HG03575 (cell line): ENCODE results near the gene THADA.
"Not testable (repeated sequence)": the region's sequence is repeated elsewhere in the genome, so short reads cannot be mapped to it uniquely, and the experiment has no call there.

ENCODE experiments used
- ATAC-seq: cut with Tn5 transposase; IDR thresholded peaks from one replicate; pipeline ENCODE4 v1.9.1; 2021; ENCODE audit not compliant: unreplicated experiment, insufficient number of reproducible peaks, low FRiP score; ENCODE audit errors: extremely low read depth

THADA gene

GRCh38 chr2:43305012-43305411, 290.8 kb downstream of the THADA start:
- no peak for ATAC-seq

- no peak for ATAC-seq
Observed at GRCh38 chr2:43303889-43304288, 291.9 kb downstream of the THADA start.

- ATAC-seq = no peak
Observed at GRCh38 chr2:43302961-43303494, 292.8 kb downstream of the THADA start.

GRCh38 chr2:43302182-43302960, 293.5 kb downstream of the THADA start:
- ATAC-seq = no peak

- no peak for ATAC-seq
Observed at GRCh38 chr2:43300781-43301583, 294.9 kb downstream of the THADA start.

GRCh38 chr2:43300222-43300621, 295.6 kb downstream of the THADA start:
- ATAC-seq = no peak

- ATAC-seq = no peak
Observed at GRCh38 chr2:43298500-43298899, 297.3 kb downstream of the THADA start.

GRCh38 chr2:43297740-43298139, 298.1 kb downstream of the THADA start:
- not testable (repeated sequence) for ATAC-seq

- ATAC-seq = no peak
Observed at GRCh38 chr2:43294973-43295603, 300.8 kb downstream of the THADA start.

- ATAC-seq = peak; percentile 89
Observed at GRCh38 chr2:43293744-43294695, 301.8 kb downstream of the THADA start.

- ATAC-seq = peak; percentile 12
Observed at GRCh38 chr2:43292851-43293743, 302.7 kb downstream of the THADA start.

- no peak for ATAC-seq
Observed at GRCh38 chr2:43292297-43292696, 303.5 kb downstream of the THADA start.

- ATAC-seq = no peak
Observed at GRCh38 chr2:43289331-43289730, 306.5 kb downstream of the THADA start.

- ATAC-seq = no peak
Observed at GRCh38 chr2:43288417-43289305, 307.2 kb downstream of the THADA start.

GRCh38 chr2:43285987-43286386, 309.9 kb downstream of the THADA start:
- ATAC-seq = no peak

- ATAC-seq = no peak
Observed at GRCh38 chr2:43284967-43285366, 310.9 kb downstream of the THADA start.

GRCh38 chr2:43284347-43284746, 311.5 kb downstream of the THADA start:
- ATAC-seq = not testable (repeated sequence)
